LNCAP (cell line): ENCODE data around the gene COL12A1.

ENCODE experiments used
- CTCF ChIP-seq: fragments of 450-650 bp; IDR thresholded peaks from 2 replicates; pipeline ENCODE4 v1.5.1; 2017; ENCODE audit warnings: mild to moderate bottlenecking

COL12A1 gene

DNA sequence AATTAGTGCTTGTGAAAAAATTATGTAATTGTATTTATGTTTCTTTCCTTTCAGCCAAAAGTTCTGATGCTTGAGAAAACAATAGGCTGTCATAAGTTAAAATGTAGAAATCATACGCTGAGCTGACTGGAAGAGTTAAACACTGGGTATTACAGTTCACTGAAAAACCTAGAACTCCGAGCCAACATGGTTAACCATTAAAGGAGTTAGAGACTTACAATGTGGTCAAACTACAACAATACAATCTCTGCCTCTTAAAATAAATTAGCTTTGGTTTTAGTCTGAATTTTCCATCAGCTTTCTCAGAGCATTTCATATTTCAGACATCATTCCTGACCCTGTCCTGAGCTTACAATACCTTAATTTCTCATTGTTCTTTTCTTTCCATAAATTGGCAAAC, 91.0 kb downstream of the COL12A1 start:
- no peak for TF ChIP-seq CTCF

DNA sequence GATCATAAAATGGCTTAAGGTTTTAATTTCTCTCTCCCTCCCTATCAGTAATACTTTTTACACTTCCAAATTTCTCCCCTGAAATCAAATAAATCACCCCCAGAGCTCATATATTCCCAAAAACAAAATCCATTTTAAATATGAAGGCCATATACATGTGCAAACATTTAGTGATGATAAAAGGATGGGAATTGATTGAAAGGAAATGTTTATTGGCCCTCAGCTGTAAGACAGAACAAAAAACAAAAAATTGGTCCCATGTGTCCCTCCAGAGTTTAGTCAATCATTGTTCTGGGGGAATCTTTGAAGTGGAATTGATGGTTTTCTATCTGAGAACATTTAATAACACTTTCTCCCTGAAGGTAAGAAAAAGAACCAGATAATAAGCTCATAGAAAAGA, 91.7 kb downstream of the COL12A1 start:
- TF ChIP-seq CTCF: no peak

- no peak for TF ChIP-seq CTCF
These were observed 92.4 kb downstream of the COL12A1 start for GRCh38 chr6:75113446-75113845.

DNA sequence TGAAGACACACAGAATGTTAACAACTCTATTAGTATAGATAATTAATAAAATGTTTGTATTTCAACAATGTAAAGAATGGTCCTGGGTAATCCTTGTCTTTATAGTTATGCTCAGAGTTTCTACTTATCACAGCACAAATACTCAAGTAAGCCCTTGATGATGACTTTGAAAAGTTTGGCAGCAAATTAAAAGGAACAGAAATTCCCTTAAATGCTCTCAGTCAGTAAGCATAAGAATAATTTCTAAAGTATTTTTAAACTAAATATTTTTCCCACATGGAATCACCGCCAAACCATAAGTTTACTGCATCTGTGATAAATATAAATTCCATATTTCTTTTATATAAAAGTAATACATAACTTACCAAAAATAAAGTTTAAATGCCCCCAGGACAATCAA, 96.1 kb downstream of the COL12A1 start:
- TF ChIP-seq CTCF: no peak

DNA sequence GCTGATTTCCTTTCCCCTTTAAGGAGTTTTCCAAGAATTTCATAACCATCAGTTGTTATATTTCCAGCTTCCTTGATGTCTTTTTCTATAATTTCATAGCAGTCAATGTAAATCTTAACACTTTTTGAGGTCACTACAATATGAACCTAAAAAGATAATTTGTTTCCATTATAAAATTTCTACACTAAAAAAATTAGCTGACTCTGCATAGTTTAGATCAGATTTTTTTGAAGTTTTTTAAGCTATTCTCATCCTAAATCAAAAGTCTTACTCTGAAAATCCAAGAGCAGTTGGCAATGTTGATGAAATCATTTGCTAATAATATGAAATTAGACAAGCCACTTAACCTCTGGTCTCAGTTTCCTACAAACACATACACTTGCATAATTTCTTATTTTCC, 96.8 kb downstream of the COL12A1 start:
- TF ChIP-seq CTCF: no peak

DNA sequence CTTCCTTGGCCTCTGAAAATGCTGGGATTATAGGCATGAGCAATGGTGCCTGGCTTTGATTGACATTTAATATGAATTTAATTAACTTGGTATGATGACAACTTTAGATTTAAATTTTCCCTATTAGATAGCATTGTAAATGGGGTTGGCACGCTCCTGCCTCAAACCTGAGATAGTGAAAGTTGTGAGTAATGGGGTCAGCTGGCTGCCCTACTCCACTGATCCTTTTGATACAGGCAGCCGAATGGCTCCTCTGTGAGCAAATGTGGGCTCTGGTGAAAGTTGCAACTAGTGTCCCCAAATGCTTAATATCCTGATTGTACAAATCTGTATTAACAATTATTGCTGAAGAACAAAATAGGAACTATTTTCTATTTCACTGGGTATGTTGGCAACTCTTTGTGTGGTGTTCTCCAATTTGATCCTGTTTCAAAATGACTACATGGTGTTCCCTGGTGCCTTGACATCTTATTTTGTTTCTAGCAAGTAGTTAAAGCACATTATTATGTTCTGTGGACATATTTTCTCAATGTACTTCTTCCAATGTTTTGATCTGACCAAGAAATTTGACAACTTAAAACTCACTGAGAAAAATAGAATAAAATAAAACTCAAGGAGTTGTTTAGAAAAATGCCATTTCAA, 97.4 kb downstream of the COL12A1 start:
- TF ChIP-seq CTCF: no peak

DNA sequence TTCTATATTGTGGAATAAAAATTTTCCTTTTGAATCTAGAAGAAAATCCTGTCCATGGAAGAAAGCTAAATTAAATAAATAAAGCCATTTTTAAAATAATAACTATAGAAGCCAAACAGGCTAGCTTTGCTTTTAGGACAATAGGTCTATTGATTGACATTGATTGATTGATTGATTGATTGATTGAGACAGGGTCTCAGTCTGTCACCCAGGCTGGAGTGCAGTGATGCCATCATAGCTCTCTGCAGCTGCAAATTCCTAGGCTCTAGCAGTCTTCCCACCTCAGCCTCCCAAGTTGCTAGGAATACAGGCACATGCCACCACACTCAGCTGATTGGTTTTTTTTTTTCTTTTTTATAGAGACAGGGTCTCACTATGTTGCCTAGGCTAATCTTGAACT, 97.9 kb downstream of the COL12A1 start:
- no peak for TF ChIP-seq CTCF

GRCh38 chr6:75106426-75106825, 99.4 kb downstream of the COL12A1 start:
- no peak for TF ChIP-seq CTCF
